Fibroblast of the aortic adventitia (primary cell): ENCODE results near the gene SETD2. TPM values are rescaled to one million over a fixed set of nuclear protein-coding genes. Genes with fewer than 3 reads are reported as not detected.

Experiments
- DNase-seq: peaks from one replicate; pipeline ENCODE4 v3.0.0-alpha.2; 2010; ENCODE audit warnings: low read depth
- H3K4me3 ChIP-seq: 2 replicates; pipeline ENCODE4 v1.5.1; 2011; ENCODE audit warnings: low read depth, mild to moderate bottlenecking, control low read depth, low read length, moderate library complexity
- total RNA-seq: library from RNA; depleted of rRNA; stranded (reverse); fragments of >200 nt; gene quantifications from 2 replicates; pipeline ENCODE4 v1.2.3, GENCODE V29; 2012; ENCODE audit warnings: low replicate concordance
- TF ChIP-seq, protein P1 (sequence below): IDR thresholded peaks from 2 replicates; pipeline ENCODE4 v1.5.1; 2011; ENCODE audit warnings: mild to moderate bottlenecking, low read length, control low read depth, inconsistent platforms; ENCODE audit not compliant: insufficient read depth

The SETD2 gene
- total RNA-seq, 1 donor: 37.6 TPM

DNA sequence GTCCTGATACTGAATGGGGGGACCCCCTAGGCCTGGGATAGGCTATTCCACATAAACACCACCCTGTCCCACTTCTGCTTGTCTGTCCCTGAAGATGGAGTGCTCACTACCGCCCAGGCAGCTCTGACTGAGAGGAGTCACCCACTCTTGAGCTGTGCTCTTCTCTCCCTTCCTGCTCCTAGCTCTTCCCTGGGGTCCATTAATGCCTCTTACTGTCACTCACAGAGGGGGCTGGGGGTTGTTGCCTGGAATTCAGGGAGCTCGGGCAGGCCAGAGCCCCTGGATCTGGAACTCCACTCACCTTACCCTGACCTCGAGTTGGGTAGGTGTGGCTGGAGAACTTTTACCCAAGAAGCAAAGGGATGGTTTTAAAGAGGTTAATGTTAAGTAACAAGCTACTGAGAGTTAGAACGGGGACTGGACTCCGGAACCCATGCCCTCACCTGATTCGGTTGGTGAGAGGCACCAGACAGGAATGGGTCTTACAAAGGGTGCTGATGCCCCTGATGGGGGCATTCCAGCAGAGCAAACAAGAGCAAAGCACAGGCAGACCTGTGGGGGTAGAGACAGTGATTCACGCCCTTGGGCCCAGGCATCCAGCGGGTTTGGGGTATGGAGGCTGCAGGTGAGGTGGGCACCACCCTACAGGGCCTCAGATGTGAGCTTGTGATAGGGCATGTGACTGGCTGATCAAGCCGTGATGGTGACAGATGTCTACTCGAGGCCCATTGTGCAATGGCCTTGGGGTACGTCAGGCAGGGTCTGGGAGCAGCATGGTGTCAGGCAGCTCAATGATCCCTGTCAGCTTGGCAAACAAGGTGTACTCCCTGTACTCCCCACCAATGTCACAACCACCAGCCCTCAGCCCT, 179.1 kb downstream of the SETD2 start:
- H3K4me3 ChIP-seq: no peak overlapping the region
- no peak for DNase-seq
- TF ChIP-seq, protein P1, sequence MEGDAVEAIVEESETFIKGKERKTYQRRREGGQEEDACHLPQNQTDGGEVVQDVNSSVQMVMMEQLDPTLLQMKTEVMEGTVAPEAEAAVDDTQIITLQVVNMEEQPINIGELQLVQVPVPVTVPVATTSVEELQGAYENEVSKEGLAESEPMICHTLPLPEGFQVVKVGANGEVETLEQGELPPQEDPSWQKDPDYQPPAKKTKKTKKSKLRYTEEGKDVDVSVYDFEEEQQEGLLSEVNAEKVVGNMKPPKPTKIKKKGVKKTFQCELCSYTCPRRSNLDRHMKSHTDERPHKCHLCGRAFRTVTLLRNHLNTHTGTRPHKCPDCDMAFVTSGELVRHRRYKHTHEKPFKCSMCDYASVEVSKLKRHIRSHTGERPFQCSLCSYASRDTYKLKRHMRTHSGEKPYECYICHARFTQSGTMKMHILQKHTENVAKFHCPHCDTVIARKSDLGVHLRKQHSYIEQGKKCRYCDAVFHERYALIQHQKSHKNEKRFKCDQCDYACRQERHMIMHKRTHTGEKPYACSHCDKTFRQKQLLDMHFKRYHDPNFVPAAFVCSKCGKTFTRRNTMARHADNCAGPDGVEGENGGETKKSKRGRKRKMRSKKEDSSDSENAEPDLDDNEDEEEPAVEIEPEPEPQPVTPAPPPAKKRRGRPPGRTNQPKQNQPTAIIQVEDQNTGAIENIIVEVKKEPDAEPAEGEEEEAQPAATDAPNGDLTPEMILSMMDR: no peak

DNA sequence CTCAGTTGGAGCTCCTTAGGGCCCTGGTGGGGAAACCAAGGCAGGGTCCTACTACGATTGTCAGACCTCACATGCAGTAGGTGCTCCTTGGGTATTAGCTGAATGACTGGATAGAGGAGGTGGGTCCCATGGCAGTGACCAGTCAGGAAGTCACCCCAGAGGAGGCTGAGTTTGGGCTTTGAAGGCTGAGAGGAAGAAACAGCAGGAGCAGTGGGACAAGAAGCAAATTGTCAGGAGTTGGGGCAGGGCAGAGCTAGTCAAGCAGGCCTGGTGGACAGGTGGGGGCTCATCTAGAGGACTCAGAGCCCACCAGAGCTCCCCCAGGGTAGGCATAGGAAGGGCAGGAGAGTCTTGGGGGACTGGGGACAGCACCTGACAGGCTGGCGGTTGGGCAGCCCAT, 181.4 kb downstream of the SETD2 start:
- DNase-seq: no peak
- no peak overlapping the region for H3K4me3 ChIP-seq
- TF ChIP-seq, protein P1: no peak

DNA sequence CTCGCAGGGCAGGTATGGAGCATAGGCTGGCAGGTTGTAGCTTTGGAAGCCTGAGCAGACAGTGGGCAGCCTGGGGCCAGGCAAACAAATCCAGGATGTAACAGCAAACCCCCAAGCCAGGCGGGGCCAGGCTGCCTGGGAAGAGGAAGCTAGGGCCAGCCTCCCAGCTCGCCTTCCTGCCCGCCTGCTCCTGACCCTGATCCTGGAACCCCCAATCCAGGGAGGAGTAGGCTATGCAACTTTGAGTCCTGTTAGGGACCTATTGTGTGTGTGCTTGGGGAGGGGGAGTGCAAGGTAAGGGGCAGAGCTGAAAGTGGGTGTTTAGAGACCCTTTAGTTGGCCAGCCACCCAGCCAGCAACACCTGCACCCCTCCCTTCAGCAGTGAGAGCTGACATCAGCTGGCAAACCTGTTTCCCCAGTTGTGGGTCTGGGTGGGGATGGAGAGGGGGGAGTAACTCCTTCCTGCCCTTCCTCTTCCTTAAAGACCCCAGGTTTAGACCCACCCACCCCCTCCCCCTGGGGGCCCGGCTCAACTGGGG, 181.9 kb downstream of the SETD2 start:
- TF ChIP-seq, protein P1: no peak
- no peak overlapping the region for H3K4me3 ChIP-seq
- no peak for DNase-seq

DNA sequence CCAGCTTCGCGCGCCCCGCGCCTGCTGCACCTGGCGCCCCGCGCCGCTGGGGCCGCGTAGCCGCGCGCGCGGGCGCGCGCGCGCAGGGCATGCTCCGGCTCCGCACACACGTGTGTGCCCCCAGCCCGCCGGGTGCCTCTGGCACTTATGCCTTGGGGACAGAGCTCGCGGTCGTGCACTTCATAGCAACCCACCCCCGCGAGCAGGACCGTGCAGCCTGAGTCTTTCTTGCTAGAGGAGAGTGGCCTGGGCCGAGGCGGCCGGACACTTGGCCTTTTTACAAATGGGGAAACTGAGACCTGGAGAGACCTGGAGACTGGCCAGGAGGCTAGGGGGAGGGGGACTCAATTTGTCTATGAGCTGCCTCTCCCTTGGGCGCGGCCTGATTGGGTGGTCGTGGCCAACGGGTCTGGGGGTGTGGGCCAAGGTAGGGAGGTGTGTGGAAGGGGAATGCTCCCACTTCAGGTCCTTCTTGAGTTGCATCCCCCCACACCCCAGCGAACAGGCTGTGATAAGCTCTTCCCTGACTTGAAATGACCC, 183.9 kb downstream of the SETD2 start:
- DNase-seq: no peak
- TF ChIP-seq, protein P1: no peak

DNA sequence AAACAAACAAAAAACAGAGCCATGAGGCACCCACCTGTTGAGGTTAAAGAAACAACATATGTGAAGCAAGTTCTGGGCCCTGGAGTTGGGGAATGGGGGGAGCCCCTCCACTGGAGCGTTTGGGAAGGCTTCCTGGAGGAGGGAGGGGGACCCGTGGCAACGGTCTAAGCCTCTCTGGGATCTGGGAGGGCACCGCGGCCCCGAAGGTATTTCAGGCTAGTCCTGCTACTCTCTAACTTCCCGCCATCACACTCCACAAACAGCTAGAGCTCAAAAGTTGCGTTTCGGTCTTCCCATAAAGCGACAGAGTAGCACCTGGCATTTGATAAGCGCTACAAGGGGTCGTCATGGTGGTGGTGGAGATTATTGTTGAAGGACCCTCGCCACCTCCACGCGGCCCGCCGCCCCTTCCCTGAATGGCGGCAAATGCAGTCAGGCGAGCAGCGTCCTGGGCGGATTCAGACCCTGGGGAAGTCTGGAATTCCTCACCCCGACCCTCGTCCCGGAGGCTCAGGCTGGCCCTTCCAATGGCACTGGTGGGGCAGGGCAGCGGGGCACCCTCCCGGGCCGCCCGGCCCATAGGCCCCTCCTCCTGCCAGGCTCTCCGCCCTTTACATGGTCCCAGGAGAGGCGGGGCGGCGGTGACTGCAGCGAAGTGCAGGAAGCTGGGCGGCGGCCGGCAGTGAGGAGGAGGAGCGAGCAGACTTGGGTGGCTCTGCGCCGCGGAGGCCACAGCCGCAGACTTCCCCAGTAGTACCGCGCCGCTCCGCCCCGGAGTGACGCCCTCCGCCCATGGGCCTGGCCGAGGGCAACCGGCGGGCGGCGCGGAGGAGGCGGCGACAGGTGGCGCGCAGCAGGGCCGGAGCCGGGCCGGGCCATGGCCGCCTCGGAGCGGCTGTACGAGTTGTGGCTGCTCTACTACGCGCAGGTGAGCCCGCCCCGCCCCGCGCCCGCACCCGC, 184.6 kb downstream of the SETD2 start, which contains the start of gene NBEAL2:
Gene NBEAL2, plus strand, starts transcription at position 682 of the 960 bp plus-strand sequence. Its CDS starts 196 bp downstream, at position 878.
- H3K4me3 ChIP-seq: peak within 1 kb of the TSS; percentile 76
- TF ChIP-seq, protein P1: no peak
- DNase-seq: peak; percentile 85

More for the DNA sequence above, 183.9 kb downstream of the SETD2 start:
- peak overlapping the region; percentile 76 for H3K4me3 ChIP-seq

DNA sequence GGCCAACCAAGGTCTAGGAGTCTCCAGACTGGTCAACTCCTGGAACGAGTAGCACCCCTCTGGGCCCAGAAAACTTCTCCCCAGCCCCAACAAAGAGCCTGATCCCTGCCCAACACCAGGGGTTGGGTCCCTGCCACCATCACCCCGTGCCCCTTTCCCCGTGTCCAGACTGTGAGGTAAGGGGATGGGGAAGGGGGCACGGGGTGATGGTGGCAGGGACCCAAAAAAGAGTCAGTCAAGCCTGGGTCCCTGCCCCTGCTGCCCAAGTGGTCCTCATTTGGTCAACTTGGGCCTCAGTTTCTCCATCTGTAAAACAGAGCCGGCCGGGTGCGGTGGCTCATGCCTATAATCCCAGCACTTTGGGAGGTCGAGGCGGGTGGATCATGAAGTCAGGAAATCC, 185.5 kb downstream of the SETD2 start:
- no peak overlapping the region for H3K4me3 ChIP-seq
- TF ChIP-seq, protein P1: no peak
- DNase-seq: no peak
